ENCODE results near the gene SMAD3. TPM values are rescaled to one million over a fixed set of nuclear protein-coding genes. Genes with fewer than 3 reads are reported as not detected.

Gene SMAD3
- polyA plus RNA-seq, 1 donor from 2014 or later, result 1.0 TPM

- Histone ChIP-seq H3K4me3 (ENCODE audit: low read length) (no peak overlapping the region), H2AFZ (ENCODE audit: low read depth, low read length) (no peak overlapping the region), H3K9ac (ENCODE audit: low read length) (no peak overlapping the region), H3K36me3 (ENCODE audit: insufficient read depth, low read length) (no peaks in the 10 kb centered on the region), H3K4me2 (ENCODE audit: low read length) (no peak overlapping the region), H3K9me3 (ENCODE audit: low read length) (no peaks in the 10 kb centered on the region), H3K9me2 (ENCODE audit: insufficient read depth, low read length) (no peaks in the 10 kb centered on the region), H4K20me1 (ENCODE audit: insufficient read depth) (no peaks in the 10 kb centered on the region), H3K27ac (ENCODE audit: low read length) (no peak overlapping the region), H3K27me3 (ENCODE audit: insufficient read depth, low read depth, low read length) (no peaks in the 10 kb centered on the region), H3F3A (ENCODE audit: insufficient read depth, low read length, poor library complexity, severe bottlenecking) (no peaks in the 10 kb centered on the region), H3K79me2 (replicated peaks; ENCODE audit: insufficient read depth, low read length) (peaks cover 5% of the 10 kb centered on the region)
- no peak for TF ChIP-seq POLR2AphosphoS5 (IDR thresholded peaks at IDR 0.05)
- no peak for TF ChIP-seq RAD21 (conservative IDR thresholded peaks at IDR 0.05)
- no peak for TF ChIP-seq EZH2 (IDR thresholded peaks at IDR 0.05; ENCODE audit: borderline replicate concordance, insufficient read depth, low read length, poor library complexity, severe bottlenecking)
- TF ChIP-seq SMC3 (conservative IDR thresholded peaks at IDR 0.05; ENCODE audit: poor library complexity), result no peak
- no peak for TF ChIP-seq TAF1 (IDR thresholded peaks at IDR 0.05; ENCODE audit: low read depth)
- TF ChIP-seq MXI1 (conservative IDR thresholded peaks at IDR 0.05; ENCODE audit: poor library complexity, severe bottlenecking), result no peak
- TF ChIP-seq REST (IDR thresholded peaks at IDR 0.05; ENCODE audit: borderline replicate concordance), result no peak
- TF ChIP-seq EP300 (conservative IDR thresholded peaks at IDR 0.05; ENCODE audit: poor library complexity, severe bottlenecking), result no peak
- TF ChIP-seq CTCF (IDR thresholded peaks at IDR 0.05; ENCODE audit: poor library complexity, severe bottlenecking), result no peak
These were observed 19.2 kb downstream of the SMAD3 start for GRCh38 chr15:67084561-67084960.

- TF ChIP-seq POLR2AphosphoS5 (IDR thresholded peaks at IDR 0.05) (no peak), EP300 (conservative IDR thresholded peaks at IDR 0.05; ENCODE audit: poor library complexity, severe bottlenecking) (no peak), RAD21 (conservative IDR thresholded peaks at IDR 0.05) (no peak), CTCF (IDR thresholded peaks at IDR 0.05; ENCODE audit: poor library complexity, severe bottlenecking) (no peak), REST (IDR thresholded peaks at IDR 0.05; ENCODE audit: borderline replicate concordance) (no peak)
- no peaks in the 10 kb centered on the region for H3K9me2 ChIP-seq (ENCODE audit: insufficient read depth, low read length)
- no peaks in the 10 kb centered on the region for H3K36me3 ChIP-seq (ENCODE audit: insufficient read depth, low read length)
- H3K4me2 ChIP-seq (ENCODE audit: low read length), result no peak overlapping the region
- no peaks in the 10 kb centered on the region for H3K9me3 ChIP-seq (ENCODE audit: low read length)
- H2AFZ ChIP-seq (ENCODE audit: low read depth, low read length), result no peak overlapping the region
- H3K9ac ChIP-seq (ENCODE audit: low read length), result no peak overlapping the region
- no peaks in the 10 kb centered on the region for H3F3A ChIP-seq (ENCODE audit: insufficient read depth, low read length, poor library complexity, severe bottlenecking)
- H3K79me2 ChIP-seq (replicated peaks; ENCODE audit: insufficient read depth, low read length), result no peaks in the 10 kb centered on the region
- H3K27ac ChIP-seq (ENCODE audit: low read length), result no peak overlapping the region
- H3K27me3 ChIP-seq (ENCODE audit: insufficient read depth, low read depth, low read length), result no peaks in the 10 kb centered on the region
- no peaks in the 10 kb centered on the region for H4K20me1 ChIP-seq (ENCODE audit: insufficient read depth)
- no peak overlapping the region for H3K4me3 ChIP-seq (ENCODE audit: low read length)
These were observed 19.9 kb downstream of the SMAD3 start for GRCh38 chr15:67085237-67085817.

All from neural cell (in vitro differentiated cells).